HG02870 (cell line): ENCODE results near the gene FOXP4.

Source experiments
- ATAC-seq: cut with Tn5 transposase; IDR thresholded peaks from one replicate; pipeline ENCODE4 v1.9.1; 2021; ENCODE audit warnings: mild to moderate bottlenecking, moderate library complexity; ENCODE audit not compliant: unreplicated experiment

Gene FOXP4

GRCh38 chr6:41580690-41581089, 34.5 kb downstream of the FOXP4 start:
- ATAC-seq, result no peak

DNA sequence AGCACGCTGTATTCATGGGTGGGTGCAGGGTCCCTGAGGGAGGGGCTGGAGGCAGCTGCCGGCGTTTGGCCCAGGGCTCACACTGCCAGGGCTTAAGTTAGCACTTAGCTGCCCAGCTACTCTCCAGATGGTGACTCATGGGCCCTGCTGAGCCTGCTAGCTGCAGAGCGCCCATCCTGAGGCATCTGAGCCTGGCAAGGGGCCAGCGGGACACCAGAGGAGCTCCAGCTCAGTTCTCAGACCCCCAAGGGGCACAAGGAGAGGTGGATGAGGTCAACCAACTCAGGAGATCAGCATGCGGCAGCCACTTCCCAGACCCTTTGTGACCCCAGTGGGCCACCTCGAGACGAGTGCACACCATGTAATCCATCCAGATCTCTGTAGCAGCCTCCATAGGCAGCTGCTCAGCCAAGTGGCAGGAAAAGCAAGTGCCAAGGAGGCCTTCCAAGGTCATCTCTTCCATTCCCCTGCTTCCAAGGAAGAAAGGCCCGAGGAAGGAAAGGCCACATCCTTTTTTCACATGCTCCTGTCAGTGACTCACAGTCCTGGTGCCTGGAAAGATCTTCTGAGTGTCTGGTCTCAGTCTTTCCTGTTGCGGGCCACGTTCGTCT, 35.3 kb downstream of the FOXP4 start:
- no peak for ATAC-seq

GRCh38 chr6:41582540-41582939, 36.4 kb downstream of the FOXP4 start:
- ATAC-seq, result no peak

DNA sequence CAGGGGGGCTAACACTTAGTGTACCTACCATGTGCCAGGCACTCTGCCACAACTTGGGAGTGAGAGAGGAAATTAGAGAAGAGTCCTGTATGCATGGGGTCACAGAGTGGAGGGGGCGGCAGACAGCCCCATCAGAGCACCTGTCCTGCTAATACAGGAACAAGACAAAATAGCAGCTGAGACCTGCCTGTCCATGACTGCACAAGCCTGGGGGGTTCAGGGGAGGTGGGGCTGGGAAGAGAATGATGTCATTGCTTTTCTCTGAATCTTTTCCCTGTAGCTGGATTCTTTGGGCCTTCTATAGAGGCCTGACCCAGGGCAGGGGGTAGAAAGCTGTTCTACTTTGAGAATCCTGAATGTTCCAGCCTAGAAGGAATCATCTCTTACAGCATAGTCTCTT, 37.4 kb downstream of the FOXP4 start:
- ATAC-seq, result no peak

GRCh38 chr6:41584205-41584604, 38.0 kb downstream of the FOXP4 start:
- no peak for ATAC-seq

DNA sequence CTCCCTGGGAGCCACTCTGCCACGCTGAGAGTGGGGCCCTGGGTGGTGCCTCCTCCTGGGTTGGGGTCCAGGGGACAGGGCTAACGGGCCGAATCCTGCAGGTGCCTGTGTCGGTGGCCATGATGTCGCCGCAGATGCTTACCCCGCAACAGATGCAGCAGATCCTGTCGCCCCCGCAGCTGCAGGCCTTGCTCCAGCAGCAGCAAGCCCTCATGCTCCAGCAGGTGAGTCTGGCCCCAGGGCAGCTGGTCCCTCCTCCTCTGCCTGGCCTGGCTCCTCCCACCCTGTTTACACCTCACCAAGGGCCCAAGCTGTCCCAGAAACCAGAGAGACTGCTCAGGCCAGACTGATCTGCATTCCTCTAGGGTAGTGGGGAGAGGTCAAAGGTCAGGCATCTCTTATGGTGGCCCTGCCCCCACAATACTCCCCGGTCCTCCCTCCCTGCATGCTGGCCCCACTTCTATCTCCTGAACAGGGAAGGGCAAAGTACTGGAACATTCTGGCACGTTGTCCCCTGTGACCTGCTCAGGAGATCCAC, 38.6 kb downstream of the FOXP4 start:
- no peak for ATAC-seq

DNA sequence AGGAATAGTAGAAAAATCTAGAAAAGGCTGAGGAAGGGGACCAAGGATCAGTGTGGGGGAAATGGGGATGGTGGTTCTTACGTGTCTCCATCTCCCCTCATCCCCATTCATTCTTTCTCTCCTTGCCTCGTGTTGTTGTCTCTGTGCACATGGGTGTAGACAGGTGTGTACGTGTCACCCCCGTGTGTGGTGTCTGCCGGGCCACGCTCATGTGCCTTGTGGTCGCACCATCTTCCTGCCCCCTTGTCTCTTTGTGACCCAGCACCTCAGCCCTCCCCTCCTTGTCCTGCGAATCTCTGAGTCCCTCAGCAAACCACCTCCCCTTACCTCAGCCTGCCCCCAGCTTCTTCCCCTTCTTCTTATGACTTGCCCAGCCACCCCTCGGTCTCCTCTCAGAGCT, 39.4 kb downstream of the FOXP4 start:
- ATAC-seq, result no peak

GRCh38 chr6:41586252-41587007, 40.2 kb downstream of the FOXP4 start:
- ATAC-seq, result no peak

DNA sequence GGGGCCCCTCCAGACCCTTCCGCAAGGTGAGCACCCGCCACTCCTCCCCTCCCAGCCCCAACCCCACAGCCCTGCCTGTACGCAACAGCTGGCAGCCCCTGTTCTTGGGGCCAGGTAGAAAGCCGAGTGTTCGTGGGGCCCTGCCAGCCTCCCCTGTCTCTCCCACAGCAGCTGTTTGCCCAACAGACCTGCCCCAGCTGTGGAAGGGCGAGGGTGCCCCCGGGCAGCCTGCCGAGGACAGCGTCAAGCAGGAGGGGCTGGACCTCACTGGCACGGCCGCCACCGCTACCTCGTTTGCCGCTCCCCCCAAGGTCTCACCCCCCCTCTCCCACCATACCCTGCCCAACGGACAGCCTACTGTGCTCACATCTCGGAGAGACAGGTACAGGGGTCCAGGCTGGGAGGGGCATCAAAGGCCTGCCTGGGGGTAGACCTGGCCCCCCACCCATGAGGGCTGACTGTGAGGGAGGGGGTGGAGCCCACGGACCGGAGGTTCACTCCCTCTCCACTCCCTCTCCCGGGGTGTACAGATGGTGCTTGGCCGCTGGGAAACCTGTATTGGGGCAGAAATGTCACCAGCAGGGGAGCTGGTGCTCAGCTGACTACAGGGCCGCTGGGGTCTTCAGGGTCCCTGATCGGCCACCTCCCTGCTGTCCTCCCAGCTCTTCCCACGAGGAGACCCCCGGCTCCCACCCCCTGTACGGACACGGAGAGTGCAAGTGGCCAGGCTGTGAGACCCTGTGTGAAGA, 41.1 kb downstream of the FOXP4 start:
- ATAC-seq, result no peak

GRCh38 chr6:41588111-41588510, 41.9 kb downstream of the FOXP4 start:
- no peak for ATAC-seq

DNA sequence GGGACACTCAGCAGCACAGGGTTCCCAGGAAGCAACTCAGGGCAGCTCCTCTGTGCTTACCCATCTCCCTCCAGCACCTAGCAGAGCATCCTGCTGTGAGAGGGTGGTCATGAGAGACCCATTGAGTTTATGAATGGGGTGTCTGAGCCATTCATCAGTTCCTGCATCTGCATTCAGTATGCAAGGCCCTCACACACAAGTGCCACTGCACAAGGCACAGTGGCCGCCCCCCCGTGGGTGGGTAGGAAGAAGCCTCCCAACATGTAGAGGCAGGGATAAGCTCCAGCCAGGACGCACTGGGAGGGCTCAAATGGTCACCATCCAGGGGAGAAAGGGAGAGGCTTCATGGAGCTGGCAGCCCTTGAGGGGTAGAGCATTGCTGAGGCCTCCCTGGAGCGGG, 43.0 kb downstream of the FOXP4 start:
- no peak for ATAC-seq

- ATAC-seq, result no peak
Observed at GRCh38 chr6:41589636-41590622, 43.7 kb downstream of the FOXP4 start.

- no peak for ATAC-seq
Observed at GRCh38 chr6:41591122-41591521, 44.9 kb downstream of the FOXP4 start.

GRCh38 chr6:41591859-41592502, 45.8 kb downstream of the FOXP4 start:
- no peak for ATAC-seq

- no peak for ATAC-seq
Observed at GRCh38 chr6:41593406-41593805, 47.2 kb downstream of the FOXP4 start.

- ATAC-seq, result no peak
Observed at GRCh38 chr6:41593839-41594238, 47.7 kb downstream of the FOXP4 start.

DNA sequence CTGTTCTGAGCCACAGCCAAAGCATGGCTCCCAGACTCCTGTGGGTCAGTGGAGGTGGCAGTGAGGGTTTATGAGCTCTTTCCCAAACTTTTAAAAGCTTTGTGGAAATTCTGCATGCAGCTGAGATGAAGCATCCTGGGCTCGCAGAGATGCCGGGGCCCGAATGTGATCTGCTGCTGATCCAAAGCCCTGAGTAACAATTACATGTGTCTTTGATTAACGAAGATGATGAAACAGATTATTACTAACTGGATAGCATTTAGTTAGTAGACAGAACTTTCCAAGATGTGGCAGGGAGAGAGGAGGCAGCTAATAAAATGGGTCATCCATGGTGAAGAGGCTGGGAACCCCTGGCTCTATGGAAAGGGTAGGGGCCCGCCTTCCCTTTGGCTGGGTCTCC, 48.1 kb downstream of the FOXP4 start:
- ATAC-seq, result no peak

- ATAC-seq, result no peak
Observed at GRCh38 chr6:41594766-41595165, 48.6 kb downstream of the FOXP4 start.

- no peak for ATAC-seq
Observed at GRCh38 chr6:41595166-41595565, 49.0 kb downstream of the FOXP4 start.

- ATAC-seq, result no peak
Observed at GRCh38 chr6:41596096-41596685, 50.0 kb downstream of the FOXP4 start.
